Myometrial cell (primary cell): ENCODE measurements around the gene ZNF562. TPM values are rescaled to one million over a fixed set of nuclear protein-coding genes. Genes with fewer than 3 reads are reported as not detected.

ENCODE experiments used
- total RNA-seq: library from RNA; depleted of rRNA; stranded (reverse); fragments of >200 nt; gene quantifications from 2 replicates; pipeline ENCODE4 v1.2.3, GENCODE V29; 2015

The ZNF562 gene
- 7.2 and 14.7 TPM in 2 replicates for total RNA-seq

GRCh38 chr19:9674663-9675357, at the start of gene ZNF562:
Gene ZNF562, minus strand, starts transcription at chr19:9675100. Its CDS starts 14,356 bp downstream, at chr19:9660744.

GRCh38 chr19:9621156-9622037, 53.5 kb downstream of the ZNF562 start, which contains the start of gene ZNF561:
Gene ZNF561, minus strand, starts transcription at chr19:9621232. Its CDS starts 1,776 bp downstream, at chr19:9619456.

Other genes starting within 250 kb of the ZNF562 start
- 5.3 and 8.1 TPM in 2 replicates for gene ZNF266, start 239.5 kb downstream of the ZNF562 start, total RNA-seq
- gene ZNF560, start 176.5 kb downstream of the ZNF562 start, total RNA-seq, result 0.29 and 0.53 TPM in 2 replicates
- 9.2 and 9.7 TPM in 2 replicates for gene ZNF426, start 136.5 kb downstream of the ZNF562 start, total RNA-seq
- gene ZNF121, start 90.6 kb downstream of the ZNF562 start, total RNA-seq, result 13.8 and 17.4 TPM in 2 replicates
- 12.2 and 13.0 TPM in 2 replicates for gene ZNF561, start 53.9 kb downstream of the ZNF562 start, total RNA-seq
- 0.58 and 12.1 TPM in 2 replicates for gene ZNF846, start 93.6 kb upstream of the ZNF562 start, total RNA-seq
- gene FBXL12, start 144.0 kb upstream of the ZNF562 start, total RNA-seq, result 26.2 and 27.7 TPM in 2 replicates
- gene UBL5, start 152.8 kb upstream of the ZNF562 start, total RNA-seq, result 682 and 785 TPM in 2 replicates
- 158 and 163 TPM in 2 replicates for gene PIN1, start 160.2 kb upstream of the ZNF562 start, total RNA-seq